HepG2 (cell line): ENCODE results near the gene AGBL3. TPM values are rescaled to one million over a fixed set of nuclear protein-coding genes. Genes with fewer than 3 reads are reported as not detected.
A peak's percentile ranks its signal among the peaks of the same experiment; 100 is the strongest.

ENCODE experiments used
- CEBPG ChIP-seq: IDR thresholded peaks from 2 replicates; pipeline ENCODE4 v1.6.1; 2016
- DPF2 ChIP-seq: sonication (generic); formaldehyde crosslinking; IDR thresholded peaks from 2 replicates; pipeline ENCODE4 v1.4.0; 2020; ENCODE audit warnings: mild to moderate bottlenecking, low read depth, missing genetic modification reagents, borderline replicate concordance
- FOXO1 ChIP-seq: sonication (generic); formaldehyde crosslinking; IDR thresholded peaks from 2 replicates; pipeline ENCODE4 v1.4.0; 2020; ENCODE audit warnings: missing genetic modification reagents
- HCFC1 ChIP-seq: fragments of 150-350 bp; IDR thresholded peaks from 2 replicates; pipeline ENCODE4 v1.6.1; 2014; ENCODE audit warnings: low read depth, low read length
- IKZF4 ChIP-seq: sonication (generic); formaldehyde crosslinking; IDR thresholded peaks from 2 replicates; pipeline ENCODE4 v1.5.1; 2020; ENCODE audit warnings: borderline replicate concordance, mild to moderate bottlenecking, low read depth, missing genetic modification reagents; ENCODE audit errors: not compliant biosample characterization
- MATR3 ChIP-seq: sonication (generic); formaldehyde crosslinking; IDR thresholded peaks from 2 replicates; pipeline ENCODE4 v1.4.0; 2020; ENCODE audit warnings: missing genetic modification reagents
- YEATS4 ChIP-seq: sonication (generic); formaldehyde crosslinking; IDR thresholded peaks from 2 replicates; pipeline ENCODE4 v1.4.0; 2020; ENCODE audit warnings: missing genetic modification reagents, borderline replicate concordance
- ZNF124 ChIP-seq: sonication (generic); formaldehyde crosslinking; IDR thresholded peaks from 2 replicates; pipeline ENCODE4 v1.4.0; 2020; ENCODE audit warnings: missing genetic modification reagents
- ZSCAN29 ChIP-seq: sonication (generic); formaldehyde crosslinking; conservative IDR thresholded peaks from 2 replicates; pipeline ENCODE4 v1.4.0; 2020; ENCODE audit warnings: mild to moderate bottlenecking, missing genetic modification reagents
- polyA plus RNA-seq, 8 experiments: library from polyadenylated mRNA; depleted of rRNA in 3 of 8; stranded (reverse) in 7 of 8; unstranded in 1 of 8; fragments of >200 nt; fragmentation: Illumina TruSeq in 4 of 8; extraction: Trizol in 4 of 8; gene quantifications; 2 replicates each; pipeline versions ENCODE4 v1.2.1 to v1.2.3, GENCODE V29; 2011 to 2016; ENCODE audit warnings: low read depth in 4 of 8, missing spikeins in 1 of 8, mixed read lengths in 1 of 8; ENCODE audit not compliant: insufficient read depth in 1 of 8
- total RNA-seq, 5 experiments: library from RNA; depleted of rRNA; stranded (reverse); fragments of >200 nt; fragmentation: Illumina TruSeq; extraction: Trizol; gene quantifications; 2 replicates each; pipeline ENCODE4 v1.2.3, GENCODE V29; 2016; ENCODE audit warnings: low read depth in 1 of 5
- TF ChIP-seq, protein P1 (sequence below): sonication (generic); formaldehyde crosslinking; IDR thresholded peaks from 2 replicates; pipeline ENCODE4 v1.5.0; 2020; ENCODE audit warnings: missing genetic modification reagents, mild to moderate bottlenecking, borderline replicate concordance
- TF ChIP-seq, protein P2 (sequence below): IDR thresholded peaks from 2 replicates; pipeline ENCODE4 v1.6.1; 2016; ENCODE audit warnings: mild to moderate bottlenecking
- TF ChIP-seq, protein P3 (sequence below): sonication (generic); formaldehyde crosslinking; IDR thresholded peaks from 2 replicates; pipeline ENCODE4 v1.4.0; 2020; ENCODE audit warnings: missing genetic modification reagents, low read depth, mild to moderate bottlenecking, borderline replicate concordance
- TF ChIP-seq, protein P4 (sequence below): IDR thresholded peaks from 2 replicates; pipeline ENCODE4 v1.6.1; 2012; ENCODE audit warnings: low read length, improper control_type of control experiment
- TF ChIP-seq, protein P5 (sequence below): sonication (generic); formaldehyde crosslinking; IDR thresholded peaks from 2 replicates; pipeline ENCODE4 v1.4.0; 2020; ENCODE audit warnings: missing genetic modification reagents
- TF ChIP-seq, protein P6 (sequence below): sonication (generic); formaldehyde crosslinking; conservative IDR thresholded peaks from 2 replicates; pipeline ENCODE4 v1.4.0; 2020; ENCODE audit warnings: mild to moderate bottlenecking, missing genetic modification reagents, moderate library complexity

Gene AGBL3
- total and polyA plus RNA-seq, 2 of the 13 experiments (the other 11 are each of a cell fraction or from before 2014, with no cell fraction given), result 2.2 to 7.2 TPM

DNA sequence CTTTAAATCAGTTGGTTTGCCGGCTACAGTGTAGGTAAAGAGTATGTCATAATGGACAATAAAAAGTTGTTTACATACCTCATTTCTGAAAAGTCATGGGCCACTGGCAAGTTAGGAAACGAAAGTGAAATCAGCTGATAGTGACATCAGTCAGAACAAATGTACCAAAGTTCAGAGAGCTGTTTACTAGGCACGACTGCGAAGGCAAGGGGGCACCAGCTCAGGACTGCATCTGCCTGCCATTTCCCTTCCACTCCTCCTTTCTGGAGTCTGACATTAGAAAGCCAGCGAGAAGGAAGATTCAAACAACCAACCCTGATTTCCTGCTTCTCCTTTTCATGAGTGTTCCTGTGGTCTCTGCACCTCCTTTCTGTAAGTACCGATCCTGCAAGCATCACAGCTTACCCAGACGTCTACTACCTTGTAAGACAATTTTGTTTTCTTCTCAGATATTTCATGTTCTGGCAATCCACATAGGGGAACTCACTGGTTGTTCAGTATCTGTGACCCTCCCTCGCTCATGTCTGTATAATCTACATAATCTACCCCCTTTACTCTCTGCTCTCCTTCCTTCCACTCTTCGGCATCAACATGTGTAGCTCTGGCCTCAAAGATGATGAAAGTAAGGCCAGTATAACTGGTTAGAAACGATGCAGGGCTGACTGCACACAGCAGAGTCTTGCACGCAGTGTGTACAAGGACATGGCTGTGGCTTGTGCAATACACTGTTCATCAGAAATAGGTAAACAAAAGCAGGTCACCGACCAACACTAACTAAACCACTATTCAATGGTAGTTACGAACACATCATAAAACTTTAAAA is 161.8 kb downstream of the AGBL3 start, which contains the start of gene TMEM140 (continued):
- TF ChIP-seq, protein P1, sequence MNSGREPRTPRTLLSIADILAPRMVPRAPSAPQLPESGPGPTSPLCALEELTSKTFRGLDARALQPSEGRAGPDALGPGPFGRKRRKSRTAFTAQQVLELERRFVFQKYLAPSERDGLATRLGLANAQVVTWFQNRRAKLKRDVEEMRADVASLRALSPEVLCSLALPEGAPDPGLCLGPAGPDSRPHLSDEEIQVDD (CRISPR knock-in tag), result no peak
- TF ChIP-seq CEBPG (peak; percentile 98), ZNF124 (CRISPR knock-in tag) (no peak), IKZF4 (CRISPR knock-in tag) (no peak), FOXO1 (peak; percentile 100), DPF2 (CRISPR knock-in tag) (peak; percentile 51; the same call in 1 of the 2 replicates), MATR3 (CRISPR knock-in tag) (no peak), YEATS4 (peak; percentile 74; the same call in 1 of the 2 replicates), HCFC1 (no peak), ZSCAN29 (CRISPR knock-in tag) (no peak)
- TF ChIP-seq, protein P2, sequence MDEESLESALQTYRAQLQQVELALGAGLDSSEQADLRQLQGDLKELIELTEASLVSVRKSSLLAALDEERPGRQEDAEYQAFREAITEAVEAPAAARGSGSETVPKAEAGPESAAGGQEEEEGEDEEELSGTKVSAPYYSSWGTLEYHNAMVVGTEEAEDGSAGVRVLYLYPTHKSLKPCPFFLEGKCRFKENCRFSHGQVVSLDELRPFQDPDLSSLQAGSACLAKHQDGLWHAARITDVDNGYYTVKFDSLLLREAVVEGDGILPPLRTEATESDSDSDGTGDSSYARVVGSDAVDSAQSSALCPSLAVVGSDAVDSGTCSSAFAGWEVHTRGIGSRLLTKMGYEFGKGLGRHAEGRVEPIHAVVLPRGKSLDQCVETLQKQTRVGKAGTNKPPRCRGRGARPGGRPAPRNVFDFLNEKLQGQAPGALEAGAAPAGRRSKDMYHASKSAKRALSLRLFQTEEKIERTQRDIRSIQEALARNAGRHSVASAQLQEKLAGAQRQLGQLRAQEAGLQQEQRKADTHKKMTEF, result peak; percentile 75
- TF ChIP-seq, protein P3, sequence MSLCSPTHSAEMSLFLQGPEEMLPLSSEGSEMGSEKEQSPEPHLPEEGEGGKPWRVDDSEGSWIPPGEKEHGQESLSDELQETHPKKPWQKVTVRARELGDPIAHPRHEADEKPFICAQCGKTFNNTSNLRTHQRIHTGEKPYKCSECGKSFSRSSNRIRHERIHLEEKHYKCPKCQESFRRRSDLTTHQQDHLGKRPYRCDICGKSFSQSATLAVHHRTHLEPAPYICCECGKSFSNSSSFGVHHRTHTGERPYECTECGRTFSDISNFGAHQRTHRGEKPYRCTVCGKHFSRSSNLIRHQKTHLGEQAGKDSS (CRISPR knock-in tag), result peak; percentile 88; the same call in 1 of the 2 replicates
- TF ChIP-seq, protein P4, sequence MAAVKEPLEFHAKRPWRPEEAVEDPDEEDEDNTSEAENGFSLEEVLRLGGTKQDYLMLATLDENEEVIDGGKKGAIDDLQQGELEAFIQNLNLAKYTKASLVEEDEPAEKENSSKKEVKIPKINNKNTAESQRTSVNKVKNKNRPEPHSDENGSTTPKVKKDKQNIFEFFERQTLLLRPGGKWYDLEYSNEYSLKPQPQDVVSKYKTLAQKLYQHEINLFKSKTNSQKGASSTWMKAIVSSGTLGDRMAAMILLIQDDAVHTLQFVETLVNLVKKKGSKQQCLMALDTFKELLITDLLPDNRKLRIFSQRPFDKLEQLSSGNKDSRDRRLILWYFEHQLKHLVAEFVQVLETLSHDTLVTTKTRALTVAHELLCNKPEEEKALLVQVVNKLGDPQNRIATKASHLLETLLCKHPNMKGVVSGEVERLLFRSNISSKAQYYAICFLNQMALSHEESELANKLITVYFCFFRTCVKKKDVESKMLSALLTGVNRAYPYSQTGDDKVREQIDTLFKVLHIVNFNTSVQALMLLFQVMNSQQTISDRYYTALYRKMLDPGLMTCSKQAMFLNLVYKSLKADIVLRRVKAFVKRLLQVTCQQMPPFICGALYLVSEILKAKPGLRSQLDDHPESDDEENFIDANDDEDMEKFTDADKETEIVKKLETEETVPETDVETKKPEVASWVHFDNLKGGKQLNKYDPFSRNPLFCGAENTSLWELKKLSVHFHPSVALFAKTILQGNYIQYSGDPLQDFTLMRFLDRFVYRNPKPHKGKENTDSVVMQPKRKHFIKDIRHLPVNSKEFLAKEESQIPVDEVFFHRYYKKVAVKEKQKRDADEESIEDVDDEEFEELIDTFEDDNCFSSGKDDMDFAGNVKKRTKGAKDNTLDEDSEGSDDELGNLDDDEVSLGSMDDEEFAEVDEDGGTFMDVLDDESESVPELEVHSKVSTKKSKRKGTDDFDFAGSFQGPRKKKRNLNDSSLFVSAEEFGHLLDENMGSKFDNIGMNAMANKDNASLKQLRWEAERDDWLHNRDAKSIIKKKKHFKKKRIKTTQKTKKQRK, result no peak
- TF ChIP-seq, protein P5, sequence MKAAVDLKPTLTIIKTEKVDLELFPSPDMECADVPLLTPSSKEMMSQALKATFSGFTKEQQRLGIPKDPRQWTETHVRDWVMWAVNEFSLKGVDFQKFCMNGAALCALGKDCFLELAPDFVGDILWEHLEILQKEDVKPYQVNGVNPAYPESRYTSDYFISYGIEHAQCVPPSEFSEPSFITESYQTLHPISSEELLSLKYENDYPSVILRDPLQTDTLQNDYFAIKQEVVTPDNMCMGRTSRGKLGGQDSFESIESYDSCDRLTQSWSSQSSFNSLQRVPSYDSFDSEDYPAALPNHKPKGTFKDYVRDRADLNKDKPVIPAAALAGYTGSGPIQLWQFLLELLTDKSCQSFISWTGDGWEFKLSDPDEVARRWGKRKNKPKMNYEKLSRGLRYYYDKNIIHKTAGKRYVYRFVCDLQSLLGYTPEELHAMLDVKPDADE, result no peak
- TF ChIP-seq, protein P6, sequence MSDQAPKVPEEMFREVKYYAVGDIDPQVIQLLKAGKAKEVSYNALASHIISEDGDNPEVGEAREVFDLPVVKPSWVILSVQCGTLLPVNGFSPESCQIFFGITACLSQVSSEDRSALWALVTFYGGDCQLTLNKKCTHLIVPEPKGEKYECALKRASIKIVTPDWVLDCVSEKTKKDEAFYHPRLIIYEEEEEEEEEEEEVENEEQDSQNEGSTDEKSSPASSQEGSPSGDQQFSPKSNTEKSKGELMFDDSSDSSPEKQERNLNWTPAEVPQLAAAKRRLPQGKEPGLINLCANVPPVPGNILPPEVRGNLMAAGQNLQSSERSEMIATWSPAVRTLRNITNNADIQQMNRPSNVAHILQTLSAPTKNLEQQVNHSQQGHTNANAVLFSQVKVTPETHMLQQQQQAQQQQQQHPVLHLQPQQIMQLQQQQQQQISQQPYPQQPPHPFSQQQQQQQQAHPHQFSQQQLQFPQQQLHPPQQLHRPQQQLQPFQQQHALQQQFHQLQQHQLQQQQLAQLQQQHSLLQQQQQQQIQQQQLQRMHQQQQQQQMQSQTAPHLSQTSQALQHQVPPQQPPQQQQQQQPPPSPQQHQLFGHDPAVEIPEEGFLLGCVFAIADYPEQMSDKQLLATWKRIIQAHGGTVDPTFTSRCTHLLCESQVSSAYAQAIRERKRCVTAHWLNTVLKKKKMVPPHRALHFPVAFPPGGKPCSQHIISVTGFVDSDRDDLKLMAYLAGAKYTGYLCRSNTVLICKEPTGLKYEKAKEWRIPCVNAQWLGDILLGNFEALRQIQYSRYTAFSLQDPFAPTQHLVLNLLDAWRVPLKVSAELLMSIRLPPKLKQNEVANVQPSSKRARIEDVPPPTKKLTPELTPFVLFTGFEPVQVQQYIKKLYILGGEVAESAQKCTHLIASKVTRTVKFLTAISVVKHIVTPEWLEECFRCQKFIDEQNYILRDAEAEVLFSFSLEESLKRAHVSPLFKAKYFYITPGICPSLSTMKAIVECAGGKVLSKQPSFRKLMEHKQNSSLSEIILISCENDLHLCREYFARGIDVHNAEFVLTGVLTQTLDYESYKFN, result peak; percentile 83
